Gastroesophageal sphincter (tissue), 3 donors: ENCODE results near the gene ARRB1.

Source experiments
- POLR2AphosphoS5 ChIP-seq: sonication (generic); formaldehyde crosslinking; IDR thresholded peaks from one replicate; pipeline ENCODE4 v1.6.1; 2017; ENCODE audit warnings: antibody characterized with exemption
- TF ChIP-seq, protein P1 (sequence below), 4 experiments: fragments of 200-600 bp in 2 of 4; fragments of 450-650 bp in 2 of 4; sonication (generic) in 1 of 4; IDR thresholded peaks; one replicate each; pipeline ENCODE4 v1.5.1; 2017 to 2019; ENCODE audit warnings: antibody characterized with exemption in 4 of 4, mild to moderate bottlenecking in 2 of 4, moderate library complexity in 2 of 4

DNA sequence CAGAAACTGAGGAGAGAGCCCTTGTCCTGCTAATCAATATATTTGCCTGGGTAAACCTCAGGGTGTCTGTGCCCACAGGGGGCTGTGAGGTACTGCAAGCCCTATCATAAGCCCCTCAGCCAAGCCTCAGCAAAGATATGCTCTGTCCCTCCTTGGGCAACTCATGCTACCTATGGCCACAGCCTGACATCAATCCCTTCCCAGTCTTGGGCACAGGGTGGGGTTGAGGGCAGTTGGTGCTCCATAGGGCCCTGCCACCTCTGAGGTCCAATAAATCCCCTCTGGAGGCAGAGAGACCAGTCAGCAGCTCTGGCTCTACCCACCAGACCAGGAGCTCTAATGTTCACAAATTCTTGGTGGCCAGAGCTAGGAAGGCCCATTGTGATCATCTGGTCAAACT lies 87.1 kb downstream of the ARRB1 start:
- TF ChIP-seq, protein P1, sequence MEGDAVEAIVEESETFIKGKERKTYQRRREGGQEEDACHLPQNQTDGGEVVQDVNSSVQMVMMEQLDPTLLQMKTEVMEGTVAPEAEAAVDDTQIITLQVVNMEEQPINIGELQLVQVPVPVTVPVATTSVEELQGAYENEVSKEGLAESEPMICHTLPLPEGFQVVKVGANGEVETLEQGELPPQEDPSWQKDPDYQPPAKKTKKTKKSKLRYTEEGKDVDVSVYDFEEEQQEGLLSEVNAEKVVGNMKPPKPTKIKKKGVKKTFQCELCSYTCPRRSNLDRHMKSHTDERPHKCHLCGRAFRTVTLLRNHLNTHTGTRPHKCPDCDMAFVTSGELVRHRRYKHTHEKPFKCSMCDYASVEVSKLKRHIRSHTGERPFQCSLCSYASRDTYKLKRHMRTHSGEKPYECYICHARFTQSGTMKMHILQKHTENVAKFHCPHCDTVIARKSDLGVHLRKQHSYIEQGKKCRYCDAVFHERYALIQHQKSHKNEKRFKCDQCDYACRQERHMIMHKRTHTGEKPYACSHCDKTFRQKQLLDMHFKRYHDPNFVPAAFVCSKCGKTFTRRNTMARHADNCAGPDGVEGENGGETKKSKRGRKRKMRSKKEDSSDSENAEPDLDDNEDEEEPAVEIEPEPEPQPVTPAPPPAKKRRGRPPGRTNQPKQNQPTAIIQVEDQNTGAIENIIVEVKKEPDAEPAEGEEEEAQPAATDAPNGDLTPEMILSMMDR (IDR thresholded peaks at IDR 0.05) = no peak
- TF ChIP-seq POLR2AphosphoS5 = no peak
